NCI-H187 treated with DMSO at 0.1 percent for 48 hours (cell line): ENCODE measurements around the gene P2RY13.

ENCODE experiments used
- DNase-seq: peaks from one replicate; lab custom pipeline; 2025; lab: John Stamatoyannopoulos, UW

The P2RY13 gene

DNA sequence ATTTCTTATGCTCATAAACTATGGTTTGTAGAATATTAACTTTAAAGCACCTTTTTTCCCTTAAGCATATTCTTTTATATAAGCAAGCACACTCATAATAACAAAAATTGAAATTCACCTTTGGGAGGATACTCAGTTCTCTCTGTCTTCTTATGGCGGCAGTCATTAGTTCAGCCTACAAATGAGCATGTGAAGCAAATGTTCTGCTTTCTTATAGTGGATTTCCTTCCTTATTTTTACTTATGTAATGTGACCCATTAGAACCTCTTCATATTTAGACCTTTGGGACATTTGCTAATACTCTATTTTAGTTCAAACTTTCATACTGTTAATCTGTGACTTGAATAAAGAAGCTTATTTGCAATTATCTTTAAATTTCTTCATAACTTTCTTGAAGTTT is at the start of gene P2RY13:
Gene P2RY13 (minus strand): TSS at position 187 of the 400 bp plus-strand sequence. CDS start 21 bp downstream, at position 166.
- DNase-seq: no peak

- DNase-seq: no peak
Observed at GRCh38 chr3:151377768-151378385, 48.5 kb upstream of the P2RY13 start.

GRCh38 chr3:151372063-151372820 is 42.9 kb upstream of the P2RY13 start:
- no peak for DNase-seq

- DNase-seq: no peak
Observed at GRCh38 chr3:151371526-151371925, 42.2 kb upstream of the P2RY13 start.

DNA sequence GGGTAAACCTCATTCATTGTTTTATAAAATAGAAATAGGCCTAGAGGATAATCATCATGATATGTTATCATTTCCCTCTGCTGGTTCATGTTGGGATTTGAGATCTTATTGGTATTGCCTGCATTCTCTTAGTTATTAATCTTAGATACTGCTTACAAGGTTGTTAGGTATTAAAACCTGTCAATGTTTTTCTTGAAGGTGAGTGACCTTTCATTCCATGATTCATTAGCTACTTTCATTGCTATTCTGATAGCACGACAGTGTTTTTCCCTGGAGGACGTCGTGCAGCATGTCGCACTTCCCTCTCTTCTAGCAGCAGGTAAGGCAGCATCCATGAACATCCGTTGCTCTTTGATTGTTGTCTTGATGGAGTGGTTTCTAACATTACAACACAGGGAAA is 38.1 kb upstream of the P2RY13 start:
- no peak for DNase-seq

DNA sequence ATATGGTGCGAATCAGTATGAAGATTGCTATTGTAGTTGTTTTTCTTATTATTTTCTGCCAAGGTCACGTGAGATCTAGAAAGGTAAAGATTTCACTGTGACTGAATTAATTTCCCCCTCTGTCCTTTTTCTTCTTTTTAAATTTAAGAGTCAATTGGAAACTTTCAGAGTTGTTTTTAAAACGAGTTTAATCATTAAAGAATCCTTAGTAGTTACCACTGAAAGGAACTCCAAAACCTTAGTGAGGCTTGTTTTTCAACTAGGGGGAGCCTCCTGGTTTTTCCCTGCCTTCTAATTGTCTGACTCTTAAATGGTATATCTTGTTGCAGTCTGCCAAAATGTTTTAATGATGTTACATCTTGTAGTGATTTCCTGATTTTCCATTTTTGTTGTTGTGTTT is 37.6 kb upstream of the P2RY13 start:
- DNase-seq: no peak

DNA sequence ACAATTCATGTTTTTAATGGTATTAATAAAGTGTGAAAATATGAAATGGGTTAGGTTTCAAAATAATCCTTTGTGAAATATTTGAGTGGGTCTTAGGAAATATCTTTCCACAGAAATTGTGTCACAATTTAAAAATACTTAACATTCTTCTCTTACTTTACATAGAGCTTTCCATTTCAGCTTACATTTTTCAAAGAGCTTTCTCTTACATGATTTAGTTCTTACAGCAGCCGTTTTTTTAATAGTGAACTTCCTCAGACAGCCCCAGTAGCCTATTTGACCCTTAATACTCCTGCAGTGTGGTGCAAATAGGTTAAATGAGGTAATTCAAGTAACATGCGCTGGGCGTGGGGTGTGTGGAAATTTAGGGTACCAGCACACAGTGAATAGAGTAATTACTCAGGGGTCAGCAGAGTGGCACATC is 33.4 kb upstream of the P2RY13 start:
- DNase-seq: no peak

GRCh38 chr3:151357463-151357850 is 28.1 kb upstream of the P2RY13 start:
- DNase-seq: no peak

GRCh38 chr3:151356794-151357462 is 27.6 kb upstream of the P2RY13 start:
- DNase-seq: no peak

DNA sequence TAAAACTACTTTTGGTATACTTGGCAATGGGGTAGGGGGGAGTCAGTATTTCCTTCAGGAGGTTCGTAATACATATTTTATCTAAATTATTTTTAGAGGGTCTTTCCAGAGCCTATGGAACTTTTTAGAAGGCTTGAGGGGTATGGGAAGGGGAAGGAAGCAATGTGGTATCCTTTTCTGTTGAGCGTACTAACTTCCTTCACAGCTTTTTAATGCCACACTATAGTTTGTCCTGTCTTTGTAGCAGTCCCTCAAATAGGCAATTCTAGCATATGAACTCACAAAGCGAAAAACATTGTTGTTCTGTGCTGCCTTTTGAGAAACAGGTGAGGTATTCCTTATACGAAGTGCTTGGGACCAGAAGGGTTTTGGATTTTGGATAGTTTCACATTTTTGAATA is 22.3 kb upstream of the P2RY13 start:
- no peak for DNase-seq

GRCh38 chr3:151351219-151351618 is 21.9 kb upstream of the P2RY13 start:
- no peak for DNase-seq

GRCh38 chr3:151350656-151351055 is 21.3 kb upstream of the P2RY13 start:
- no peak for DNase-seq

GRCh38 chr3:151347432-151347831 is 18.1 kb upstream of the P2RY13 start:
- no peak for DNase-seq

- DNase-seq: no peak
Observed at GRCh38 chr3:151346292-151346691, 16.9 kb upstream of the P2RY13 start.

DNA sequence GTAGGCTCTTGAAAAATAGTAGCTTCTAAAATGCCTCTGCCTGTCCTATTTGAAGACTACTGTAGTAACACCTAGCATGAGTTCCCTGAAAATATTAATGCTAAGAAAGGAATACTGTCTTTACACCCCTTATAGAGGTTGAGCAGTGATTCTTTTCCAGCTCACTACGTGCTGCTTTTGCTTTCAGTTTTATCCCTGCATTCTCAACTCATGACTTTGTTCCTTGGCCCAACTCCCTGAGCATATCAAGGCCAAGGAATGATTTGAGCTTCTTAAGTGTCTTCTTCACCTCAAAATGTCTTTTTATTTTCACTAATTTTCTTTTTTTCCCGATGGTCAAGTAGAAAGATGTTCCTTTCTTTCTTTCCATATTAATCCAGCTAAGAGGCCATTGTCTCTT is 16.5 kb upstream of the P2RY13 start:
- no peak for DNase-seq

GRCh38 chr3:151331696-151332095 is 2.3 kb upstream of the P2RY13 start:
- DNase-seq: no peak

DNA sequence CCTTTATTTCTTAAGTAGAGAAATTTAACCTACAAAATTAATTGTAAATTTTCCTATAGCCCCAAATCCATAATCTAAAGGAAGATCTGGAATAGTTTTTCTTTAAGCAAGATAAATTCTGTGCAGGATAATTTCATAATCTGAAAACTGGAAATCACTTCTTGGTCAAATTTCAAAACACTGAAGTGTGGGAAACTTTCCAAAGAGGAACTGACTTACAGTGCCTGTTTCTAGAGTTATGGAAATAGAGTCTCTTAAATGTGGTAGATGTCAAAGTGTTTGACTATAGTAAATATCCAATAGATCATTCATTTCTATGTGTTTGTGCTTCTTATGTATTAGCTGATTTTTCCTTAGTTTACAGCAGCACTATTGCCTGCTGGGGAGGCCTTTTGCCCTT is 1.6 kb upstream of the P2RY13 start:
- no peak for DNase-seq

- no peak for DNase-seq
Observed at GRCh38 chr3:151330379-151330778, 1.0 kb upstream of the P2RY13 start.

- no peak for DNase-seq
Observed at GRCh38 chr3:151328298-151328995, 902 bp downstream of the P2RY13 start.

DNA sequence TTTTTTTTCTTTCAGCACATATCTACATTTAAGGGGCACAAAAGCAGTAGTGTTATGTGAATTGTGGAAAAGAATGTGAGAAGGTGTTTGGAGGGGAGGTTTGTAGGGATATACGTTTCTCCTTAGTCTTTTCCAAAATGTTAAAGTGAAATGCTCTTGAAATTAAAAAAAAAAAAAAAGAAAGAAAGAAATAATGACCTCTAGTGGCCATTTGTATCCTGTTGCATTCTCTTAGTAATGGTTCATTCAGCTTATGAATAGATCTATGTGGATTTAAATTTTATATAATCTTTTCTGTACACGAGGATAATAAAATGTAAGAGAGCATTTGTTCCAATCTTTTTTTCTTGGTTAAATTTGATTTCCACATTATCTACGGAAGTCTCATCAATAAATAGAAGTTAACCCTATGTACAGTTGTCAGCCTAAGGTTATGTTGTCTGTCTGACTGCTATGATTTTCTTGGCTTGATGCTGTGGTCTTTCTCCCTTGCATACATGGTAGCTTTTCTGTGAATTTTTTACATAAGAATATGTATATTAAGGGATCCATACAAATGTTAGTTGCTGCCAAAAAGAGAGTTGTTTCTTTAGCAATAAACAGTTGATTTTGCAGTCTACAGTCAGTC is 1.7 kb downstream of the P2RY13 start:
- no peak for DNase-seq

GRCh38 chr3:151322511-151322910 is 6.8 kb downstream of the P2RY13 start:
- no peak for DNase-seq

DNA sequence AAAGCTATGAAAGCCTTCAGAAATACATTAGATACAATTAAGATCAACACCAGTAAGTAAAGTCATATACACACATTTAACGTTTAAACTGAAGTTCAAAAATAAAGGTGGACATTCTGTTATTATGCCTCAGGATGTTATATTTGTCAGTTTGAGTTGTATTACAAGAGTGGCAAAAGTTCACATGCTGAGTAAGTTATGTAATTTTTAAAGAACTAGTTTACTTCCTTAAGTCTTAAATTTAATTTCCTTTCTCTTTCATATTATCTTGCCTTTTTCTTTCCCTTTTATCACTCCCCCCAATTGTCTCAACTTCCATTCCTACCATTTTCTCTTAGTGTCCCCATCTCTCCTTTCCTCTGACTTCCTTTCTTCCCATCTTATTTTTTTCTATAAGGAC is 7.8 kb downstream of the P2RY13 start:
- DNase-seq: no peak
